Measurements from ENCODE around the gene PNKP. TPM values are rescaled to one million over a fixed set of nuclear protein-coding genes. Genes with fewer than 3 reads are reported as not detected.

Gene PNKP
- total and polyA plus RNA-seq, 9 of the 15 experiments (the other 6 are each of a cell fraction or from before 2014, with no cell fraction given) = 2.8 to 85.4 (median 25.3) TPM

GRCh38 chr19:49817964-49818648, 49.3 kb downstream of the PNKP start, which contains the start of gene MED25 (continued):
- TF ChIP-seq ZNF407 (IDR thresholded peaks at IDR 0.05; ENCODE audit: low read depth) = no peak
- TF ChIP-seq SP1 (CRISPR knock-in tag; IDR thresholded peaks at IDR 0.05) = peak; percentile 76
- no peak for TF ChIP-seq CREB3L1 (IDR thresholded peaks at IDR 0.05; ENCODE audit: borderline replicate concordance, low read depth)
- no peak for TF ChIP-seq HNRNPL (IDR thresholded peaks at IDR 0.05; ENCODE audit: low read depth, low read length)
- TF ChIP-seq HOXB6 (CRISPR knock-in tag; IDR thresholded peaks at IDR 0.05; ENCODE audit: borderline replicate concordance) = no peak
- TF ChIP-seq U2AF1 (optimal IDR thresholded peaks at IDR 0.05; ENCODE audit: low read depth, low read length) = no peak
- TF ChIP-seq ILF3 (IDR thresholded peaks at IDR 0.05; ENCODE audit: borderline replicate concordance) = no peak
- no peak for TF ChIP-seq GATAD2A (IDR thresholded peaks at IDR 0.05)
- no peak for TF ChIP-seq ZNF699 (CRISPR knock-in tag; IDR thresholded peaks at IDR 0.05; ENCODE audit: insufficient replicate concordance)
- no peak for TF ChIP-seq RFX7 (CRISPR knock-in tag; IDR thresholded peaks at IDR 0.05)
- no peak for TF ChIP-seq POLR2AphosphoS2 (IDR thresholded peaks at IDR 0.05; ENCODE audit: low read length)
- peak; percentile 40 to 43; a peak in 3 of 4 replicates for TF ChIP-seq SIX5 (IDR thresholded peaks at IDR 0.05; ENCODE audit: borderline replicate concordance in 1 of 2, insufficient read depth in 1 of 2, low read depth in 1 of 2, low read length in 2 of 2)
- TF ChIP-seq ZNF184 (CRISPR knock-in tag; IDR thresholded peaks at IDR 0.05) = no peak
- no peak for TF ChIP-seq SOX6 (IDR thresholded peaks at IDR 0.05)
- no peak for TF ChIP-seq HDAC3 (IDR thresholded peaks at IDR 0.05; ENCODE audit: borderline replicate concordance, partially characterized antibody)
- peak; percentile 83 for TF ChIP-seq RBFOX2 (IDR thresholded peaks at IDR 0.05; ENCODE audit: low read depth, low read length)
- peak; percentile 81 for TF ChIP-seq SIN3B (IDR thresholded peaks at IDR 0.05; ENCODE audit: low read depth)
